Activated CD4-positive, alpha-beta T cell treated with anti-CD3 and anti-CD28 coated beads, Interleukin-2, amount 50 U/mL, for 1 hour (primary cell): ENCODE measurements around the gene OXCT2.
"Not testable (repeated sequence)": the region's sequence is repeated elsewhere in the genome, so short reads cannot be mapped to it uniquely, and the experiment has no call there.

Experiments used
- DNase-seq: peaks from one replicate; pipeline ENCODE4 v3.0.0-alpha.2; 2020

The OXCT2 gene

GRCh38 chr1:39771022-39771532, at the start of gene OXCT2:
Gene OXCT2, minus strand, starts transcription at chr1:39771348. Its CDS starts 93 bp downstream, at chr1:39771255.
- DNase-seq, result not testable (repeated sequence)

GRCh38 chr1:39819091-39819812, 48.1 kb upstream of the OXCT2 start:
- DNase-seq, result no peak

GRCh38 chr1:39818482-39818881, 47.3 kb upstream of the OXCT2 start:
- no peak for DNase-seq

GRCh38 chr1:39817091-39817932, 46.2 kb upstream of the OXCT2 start:
- DNase-seq, result peak; percentile 64

- peak; percentile 50 for DNase-seq
These were observed 45.4 kb upstream of the OXCT2 start for GRCh38 chr1:39816415-39817090.

GRCh38 chr1:39812913-39813312, 41.8 kb upstream of the OXCT2 start:
- no peak for DNase-seq

- DNase-seq, result no peak
These were observed 37.8 kb upstream of the OXCT2 start for GRCh38 chr1:39808784-39809517.

- DNase-seq, result no peak
These were observed 34.2 kb upstream of the OXCT2 start for GRCh38 chr1:39805385-39805784.

GRCh38 chr1:39802496-39803260, 31.5 kb upstream of the OXCT2 start:
- no peak for DNase-seq

GRCh38 chr1:39800471-39800835, 29.3 kb upstream of the OXCT2 start:
- DNase-seq, result no peak

- DNase-seq, result peak; percentile 65
These were observed 28.8 kb upstream of the OXCT2 start for GRCh38 chr1:39799770-39800470.

- DNase-seq, result peak; percentile 85
These were observed 28.0 kb upstream of the OXCT2 start for GRCh38 chr1:39798859-39799769.

- DNase-seq, result no peak
These were observed 24.5 kb upstream of the OXCT2 start for GRCh38 chr1:39795651-39796050.

GRCh38 chr1:39791838-39792237, 20.7 kb upstream of the OXCT2 start:
- DNase-seq, result no peak

- no peak for DNase-seq
These were observed 18.5 kb upstream of the OXCT2 start for GRCh38 chr1:39789571-39790110.

GRCh38 chr1:39788758-39789570, 17.8 kb upstream of the OXCT2 start, which contains the start of gene BMP8B:
Gene BMP8B, minus strand, starts transcription at chr1:39788865. Its CDS starts 380 bp downstream, at chr1:39788485.
- DNase-seq, result peak; percentile 28

- DNase-seq, result no peak
These were observed 17.2 kb upstream of the OXCT2 start for GRCh38 chr1:39788426-39788757.

- DNase-seq, result not testable (repeated sequence)
These were observed 16.8 kb upstream of the OXCT2 start for GRCh38 chr1:39787964-39788363.

GRCh38 chr1:39787468-39787867, 16.3 kb upstream of the OXCT2 start:
- no peak for DNase-seq
